Lower leg skin (tissue), 3 donors: Measurements from ENCODE around the gene PLCB1.

ENCODE experiments used
- CTCF ChIP-seq, 3 donors: fragments of 450-650 bp; IDR thresholded peaks; one replicate each; pipeline ENCODE4 v1.5.1; 2016; ENCODE audit warnings: antibody characterized with exemption in 3 of 3, mild to moderate bottlenecking in 3 of 3, moderate library complexity in 2 of 3
- POLR2A ChIP-seq, 2 donors: fragments of 450-650 bp; IDR thresholded peaks; one replicate each; pipeline ENCODE4 v1.6.1; 2016 to 2017; ENCODE audit warnings: antibody characterized with exemption in 2 of 2, mild to moderate bottlenecking in 1 of 2, moderate library complexity in 1 of 2

GRCh38 chr20:8335059-8335458 is 203.0 kb downstream of the PLCB1 start:
- no peak for TF ChIP-seq CTCF (IDR thresholded peaks at IDR 0.05)
- no peak for TF ChIP-seq POLR2A (IDR thresholded peaks at IDR 0.05)
